Erythroblast (primary cell): Measurements from ENCODE around the gene FOXC1.

Source experiments
- GATA1 ChIP-seq: IDR thresholded peaks from 2 replicates; pipeline ENCODE4 v1.6.1; 2011; ENCODE audit warnings: low read depth, mild to moderate bottlenecking, control low read depth, low read length, moderate library complexity
- POLR2A ChIP-seq: IDR thresholded peaks from 2 replicates; pipeline ENCODE4 v1.6.1; 2011; ENCODE audit warnings: mild to moderate bottlenecking, low read length

DNA sequence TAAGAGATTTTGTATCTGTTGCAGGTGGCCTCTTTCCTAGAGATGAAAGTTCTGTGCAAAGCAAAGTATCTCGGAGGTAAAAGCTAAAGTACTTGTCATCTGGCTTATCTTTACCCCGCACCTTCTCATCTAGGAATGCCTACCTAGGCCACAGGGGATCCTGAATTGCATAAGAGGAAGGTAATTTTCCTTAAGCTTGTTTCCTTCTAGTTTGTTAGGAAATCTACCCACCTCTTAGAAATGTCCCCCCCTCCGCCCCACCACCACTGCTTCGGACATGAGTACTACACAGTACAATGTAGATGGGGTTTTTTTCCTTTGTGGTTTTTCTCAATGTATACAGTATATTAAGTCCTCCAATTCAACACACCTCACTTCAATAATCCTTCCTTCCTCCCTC, 21.5 kb downstream of the FOXC1 start:
- TF ChIP-seq POLR2A: no peak
- no peak for TF ChIP-seq GATA1
